Measurements from ENCODE around the gene DCAF10.
"Not testable (repeated sequence)": the region's sequence is repeated elsewhere in the genome, so short reads cannot be mapped to it uniquely, and the experiment has no call there.

DNA sequence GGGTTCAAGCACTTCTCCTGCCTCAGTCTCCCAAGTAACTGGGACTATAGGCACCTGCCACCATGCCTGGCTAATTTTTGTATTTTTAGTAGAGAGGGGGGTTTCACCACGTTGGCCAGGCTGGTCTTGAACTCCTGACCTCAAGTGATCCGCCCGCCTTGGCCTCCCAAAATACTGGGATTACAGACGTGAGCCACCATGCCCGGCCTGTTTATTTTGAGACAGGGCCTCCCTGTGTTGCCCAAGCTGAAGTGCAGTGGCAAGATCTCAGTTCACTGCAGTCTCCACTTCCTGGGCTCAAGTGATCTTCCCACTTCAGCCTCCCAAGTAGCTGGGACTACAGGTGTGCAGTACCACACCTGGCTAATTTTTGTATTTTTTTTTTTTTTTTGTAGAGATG lies 109.2 kb downstream of the DCAF10 start:
- TF ChIP-seq ARNTL (CRISPR knock-in tag; IDR thresholded peaks at IDR 0.05; ENCODE audit: borderline replicate concordance, low read depth); ZNF8 (CRISPR knock-in tag; IDR thresholded peaks at IDR 0.05); BACH2 (CRISPR knock-in tag; IDR thresholded peaks at IDR 0.05; ENCODE audit: borderline replicate concordance); ZNF565 (CRISPR knock-in tag; conservative IDR thresholded peaks at IDR 0.05; ENCODE audit: low read depth); OSR1 (CRISPR knock-in tag; IDR thresholded peaks at IDR 0.05); TCF4 (CRISPR knock-in tag; IDR thresholded peaks at IDR 0.05; ENCODE audit: borderline replicate concordance); ZC3H10 (CRISPR knock-in tag; IDR thresholded peaks at IDR 0.05): not testable (repeated sequence)
- TF ChIP-seq, protein P1, sequence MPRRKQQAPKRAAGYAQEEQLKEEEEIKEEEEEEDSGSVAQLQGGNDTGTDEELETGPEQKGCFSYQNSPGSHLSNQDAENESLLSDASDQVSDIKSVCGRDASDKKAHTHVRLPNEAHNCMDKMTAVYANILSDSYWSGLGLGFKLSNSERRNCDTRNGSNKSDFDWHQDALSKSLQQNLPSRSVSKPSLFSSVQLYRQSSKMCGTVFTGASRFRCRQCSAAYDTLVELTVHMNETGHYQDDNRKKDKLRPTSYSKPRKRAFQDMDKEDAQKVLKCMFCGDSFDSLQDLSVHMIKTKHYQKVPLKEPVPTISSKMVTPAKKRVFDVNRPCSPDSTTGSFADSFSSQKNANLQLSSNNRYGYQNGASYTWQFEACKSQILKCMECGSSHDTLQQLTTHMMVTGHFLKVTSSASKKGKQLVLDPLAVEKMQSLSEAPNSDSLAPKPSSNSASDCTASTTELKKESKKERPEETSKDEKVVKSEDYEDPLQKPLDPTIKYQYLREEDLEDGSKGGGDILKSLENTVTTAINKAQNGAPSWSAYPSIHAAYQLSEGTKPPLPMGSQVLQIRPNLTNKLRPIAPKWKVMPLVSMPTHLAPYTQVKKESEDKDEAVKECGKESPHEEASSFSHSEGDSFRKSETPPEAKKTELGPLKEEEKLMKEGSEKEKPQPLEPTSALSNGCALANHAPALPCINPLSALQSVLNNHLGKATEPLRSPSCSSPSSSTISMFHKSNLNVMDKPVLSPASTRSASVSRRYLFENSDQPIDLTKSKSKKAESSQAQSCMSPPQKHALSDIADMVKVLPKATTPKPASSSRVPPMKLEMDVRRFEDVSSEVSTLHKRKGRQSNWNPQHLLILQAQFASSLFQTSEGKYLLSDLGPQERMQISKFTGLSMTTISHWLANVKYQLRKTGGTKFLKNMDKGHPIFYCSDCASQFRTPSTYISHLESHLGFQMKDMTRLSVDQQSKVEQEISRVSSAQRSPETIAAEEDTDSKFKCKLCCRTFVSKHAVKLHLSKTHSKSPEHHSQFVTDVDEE (CRISPR knock-in tag; IDR thresholded peaks at IDR 0.05), result not testable (repeated sequence)

All from SK-N-SH treated with all-trans-retinoic acid at 6 μM for 48 hours (cell line).